ENCODE results near the gene STON2.

DNA sequence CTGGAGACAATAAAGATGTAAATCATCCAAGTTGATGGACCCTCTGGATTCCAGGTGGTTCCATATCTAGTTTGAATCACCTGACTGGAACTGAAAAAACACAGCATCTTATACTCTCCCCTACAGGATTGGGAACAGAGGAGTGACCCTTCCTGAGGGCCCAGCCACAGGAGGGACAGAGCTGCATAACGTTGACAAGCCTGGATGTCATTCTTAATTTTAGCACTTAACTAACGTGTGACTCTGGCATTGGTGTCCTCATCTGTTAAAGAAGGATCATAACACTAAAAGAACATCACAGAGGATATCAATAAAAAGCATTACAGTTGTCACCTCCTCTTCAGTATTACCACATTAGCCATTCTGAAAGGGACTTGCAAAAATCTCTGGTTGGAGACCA lies 47.7 kb downstream of the STON2 start:
- TF ChIP-seq, protein P1, sequence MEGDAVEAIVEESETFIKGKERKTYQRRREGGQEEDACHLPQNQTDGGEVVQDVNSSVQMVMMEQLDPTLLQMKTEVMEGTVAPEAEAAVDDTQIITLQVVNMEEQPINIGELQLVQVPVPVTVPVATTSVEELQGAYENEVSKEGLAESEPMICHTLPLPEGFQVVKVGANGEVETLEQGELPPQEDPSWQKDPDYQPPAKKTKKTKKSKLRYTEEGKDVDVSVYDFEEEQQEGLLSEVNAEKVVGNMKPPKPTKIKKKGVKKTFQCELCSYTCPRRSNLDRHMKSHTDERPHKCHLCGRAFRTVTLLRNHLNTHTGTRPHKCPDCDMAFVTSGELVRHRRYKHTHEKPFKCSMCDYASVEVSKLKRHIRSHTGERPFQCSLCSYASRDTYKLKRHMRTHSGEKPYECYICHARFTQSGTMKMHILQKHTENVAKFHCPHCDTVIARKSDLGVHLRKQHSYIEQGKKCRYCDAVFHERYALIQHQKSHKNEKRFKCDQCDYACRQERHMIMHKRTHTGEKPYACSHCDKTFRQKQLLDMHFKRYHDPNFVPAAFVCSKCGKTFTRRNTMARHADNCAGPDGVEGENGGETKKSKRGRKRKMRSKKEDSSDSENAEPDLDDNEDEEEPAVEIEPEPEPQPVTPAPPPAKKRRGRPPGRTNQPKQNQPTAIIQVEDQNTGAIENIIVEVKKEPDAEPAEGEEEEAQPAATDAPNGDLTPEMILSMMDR (conservative IDR thresholded peaks at IDR 0.05; ENCODE audit: low read depth, low read length) = no peak
- TF ChIP-seq EZH2phosphoT487 (IDR thresholded peaks at IDR 0.05; ENCODE audit: borderline replicate concordance, low read length) (no peak), EZH2 (IDR thresholded peaks at IDR 0.05; ENCODE audit: low read length, unreplicated experiment) (no peak)
